Measurements from ENCODE around the gene BTBD1. TPM values are rescaled to one million over a fixed set of nuclear protein-coding genes. Genes with fewer than 3 reads are reported as not detected.
A peak's percentile ranks its signal among the peaks of the same experiment; 100 is the strongest.

The BTBD1 gene
- total RNA-seq: 61.7 and 62.7 TPM in 2 replicates

DNA sequence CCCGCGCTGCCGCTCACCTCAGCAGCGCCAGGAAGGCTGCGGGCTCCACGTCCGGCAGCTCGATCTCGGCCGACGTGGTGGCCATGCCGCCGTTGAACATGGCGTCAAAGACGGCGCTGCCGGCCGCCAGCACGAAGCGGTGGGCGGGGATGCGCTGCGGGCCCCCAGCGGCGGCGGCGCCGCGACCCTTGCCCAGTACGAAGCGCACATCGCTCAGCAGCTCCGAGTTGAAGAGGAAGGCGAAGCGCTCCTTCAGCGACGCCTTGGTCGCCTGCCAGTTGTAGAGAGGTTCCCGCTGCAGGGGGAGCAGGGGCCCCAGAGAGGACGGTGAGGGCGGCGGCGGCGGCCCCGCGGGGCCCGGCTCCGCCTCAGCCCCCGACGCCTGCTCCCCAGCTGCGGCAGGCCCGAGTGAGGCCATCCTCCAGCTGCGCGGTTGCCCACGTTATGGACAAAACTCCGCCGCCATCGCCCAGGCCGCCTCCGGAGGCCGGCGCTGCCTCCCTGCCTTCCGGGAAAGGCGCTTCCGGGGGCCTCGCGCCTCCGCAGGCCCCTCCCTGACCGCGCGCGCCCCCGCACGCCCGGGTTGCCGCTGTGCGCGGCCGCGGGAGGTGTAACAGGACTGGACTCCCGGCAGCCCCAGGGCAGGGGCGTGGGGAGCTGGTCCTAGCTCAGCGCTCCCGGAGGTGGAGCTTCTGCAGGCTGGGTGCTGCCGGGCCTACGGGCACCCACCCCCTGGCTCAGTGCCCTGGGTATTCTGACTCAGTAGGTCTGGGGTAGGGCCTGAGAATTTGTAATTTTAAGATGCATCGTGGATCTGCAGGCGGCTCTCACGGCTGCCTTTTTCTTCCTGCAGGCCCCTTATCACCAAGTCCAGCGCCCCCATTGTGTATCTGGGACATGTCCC is at the start of gene BTBD1:
Gene BTBD1, minus strand, starts transcription at position 519 of the 904 bp plus-strand sequence. Its CDS starts 101 bp downstream, at position 418.
- peaks cover 14% of the 10 kb centered on the region for H3K36me3 Mint-ChIP-seq (ENCODE audit: low read depth)
- peaks cover 24% of the 10 kb centered on the region for H3K4me1 Mint-ChIP-seq
- peak within 1 kb of the TSS; percentile 87 for H3K27ac Mint-ChIP-seq
- H3K9me3 Mint-ChIP-seq: peaks cover 7% of the 10 kb centered on the region
- intact Hi-C loops (cut with micrococcal nuclease): loop anchor here (1.0 to 5.0 kb wide), 6 partner anchors 40 to 530 kb away; partner anchors contain the start of genes C15orf40 and TM6SF1
- peak; percentile 96 for DNase-seq
- H3K27me3 Mint-ChIP-seq: peaks cover 1% of the 10 kb centered on the region
- H3K4me3 Mint-ChIP-seq: peak within 1 kb of the TSS; percentile 54

GRCh38 chr15:83115831-83116565 is 48.9 kb upstream of the BTBD1 start:
- intact Hi-C loops (cut with micrococcal nuclease): no loop called here
- H3K27me3 Mint-ChIP-seq: no peaks in the 10 kb centered on the region
- H3K9me3 Mint-ChIP-seq: peaks cover 5% of the 10 kb centered on the region
- H3K36me3 Mint-ChIP-seq (ENCODE audit: low read depth): peaks cover 22% of the 10 kb centered on the region
- H3K4me3 Mint-ChIP-seq: no peak overlapping the region
- peaks cover 9% of the 10 kb centered on the region for H3K4me1 Mint-ChIP-seq
- no peak overlapping the region for H3K27ac Mint-ChIP-seq
- DNase-seq: no peak

- peaks cover 10% of the 10 kb centered on the region for H3K4me1 Mint-ChIP-seq
- H3K36me3 Mint-ChIP-seq (ENCODE audit: low read depth): peaks cover 21% of the 10 kb centered on the region
- DNase-seq: no peak
- no peaks in the 10 kb centered on the region for H3K27me3 Mint-ChIP-seq
- H3K27ac Mint-ChIP-seq: no peak overlapping the region
- intact Hi-C loops (cut with micrococcal nuclease): no loop called here
- peaks cover 5% of the 10 kb centered on the region for H3K9me3 Mint-ChIP-seq
- no peak overlapping the region for H3K4me3 Mint-ChIP-seq
Measured at GRCh38 chr15:83115410-83115809, 48.4 kb upstream of the BTBD1 start.

- no peak for DNase-seq
- Mint-ChIP-seq H3K27ac (no peak overlapping the region), H3K9me3 (peaks cover 5% of the 10 kb centered on the region), H3K4me3 (no peak overlapping the region), H3K36me3 (ENCODE audit: low read depth) (peaks cover 21% of the 10 kb centered on the region), H3K4me1 (peaks cover 14% of the 10 kb centered on the region), H3K27me3 (no peaks in the 10 kb centered on the region)
- intact Hi-C loops (cut with micrococcal nuclease): no loop called here
Measured at GRCh38 chr15:83114856-83115255, 47.8 kb upstream of the BTBD1 start.

DNA sequence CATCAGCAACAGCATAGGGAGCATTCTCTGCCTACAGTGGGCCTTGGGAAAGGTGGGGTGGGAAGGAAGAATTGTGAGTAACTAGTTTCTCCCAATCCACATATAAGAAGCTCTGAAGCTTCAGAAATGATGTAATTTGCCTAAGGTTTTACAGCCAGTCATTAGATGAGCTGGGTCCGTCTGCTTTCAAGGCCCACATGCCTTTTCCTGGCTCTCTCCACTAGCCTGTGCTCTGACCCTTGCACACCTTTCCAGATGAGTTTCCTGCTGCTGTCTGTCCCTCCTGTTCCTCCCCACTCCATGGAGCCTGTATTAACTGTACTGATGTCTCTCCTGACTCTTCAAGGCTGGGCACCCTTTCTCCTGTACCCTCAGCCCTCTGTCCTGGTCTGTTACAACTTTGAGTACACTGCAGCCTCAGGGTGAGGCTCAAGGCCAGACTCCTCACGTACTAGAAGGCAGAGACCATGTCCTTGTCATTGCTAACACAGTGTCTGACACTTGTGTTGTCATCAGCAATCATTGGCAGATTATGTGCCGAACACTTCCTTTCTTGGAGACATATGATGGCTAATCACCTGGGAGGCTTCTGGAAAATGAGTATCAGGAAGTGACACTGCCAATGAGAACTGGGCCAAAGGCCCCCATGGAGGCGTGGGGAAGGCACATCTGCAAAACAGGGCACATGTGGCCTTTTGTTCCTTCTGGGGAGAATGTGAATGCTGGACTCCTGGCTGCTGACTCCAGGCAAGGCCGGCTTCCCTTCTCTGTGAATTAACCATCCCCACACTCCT is 47.0 kb upstream of the BTBD1 start:
- no peaks in the 10 kb centered on the region for H3K27me3 Mint-ChIP-seq
- DNase-seq: no peak
- H3K9me3 Mint-ChIP-seq: peaks cover 5% of the 10 kb centered on the region
- H3K27ac Mint-ChIP-seq: no peak overlapping the region
- H3K4me3 Mint-ChIP-seq: no peak overlapping the region
- intact Hi-C loops (cut with micrococcal nuclease): no loop called here
- peaks cover 21% of the 10 kb centered on the region for H3K4me1 Mint-ChIP-seq
- H3K36me3 Mint-ChIP-seq (ENCODE audit: low read depth): peaks cover 21% of the 10 kb centered on the region

- peaks cover 21% of the 10 kb centered on the region for H3K36me3 Mint-ChIP-seq (ENCODE audit: low read depth)
- H3K4me1 Mint-ChIP-seq: peaks cover 32% of the 10 kb centered on the region
- no peak overlapping the region for H3K4me3 Mint-ChIP-seq
- peaks cover 5% of the 10 kb centered on the region for H3K9me3 Mint-ChIP-seq
- intact Hi-C loops (cut with micrococcal nuclease): no loop called here
- peaks cover 2% of the 10 kb centered on the region for H3K27me3 Mint-ChIP-seq
- H3K27ac Mint-ChIP-seq: no peak overlapping the region
- DNase-seq: no peak
Measured at GRCh38 chr15:83112956-83113299, 45.9 kb upstream of the BTBD1 start.

- no peak overlapping the region for H3K4me3 Mint-ChIP-seq
- no peak overlapping the region for H3K27ac Mint-ChIP-seq
- intact Hi-C loops (cut with micrococcal nuclease): no loop called here
- H3K9me3 Mint-ChIP-seq: peaks cover 5% of the 10 kb centered on the region
- peaks cover 21% of the 10 kb centered on the region for H3K36me3 Mint-ChIP-seq (ENCODE audit: low read depth)
- no peak for DNase-seq
- peaks cover 32% of the 10 kb centered on the region for H3K4me1 Mint-ChIP-seq
- peaks cover 2% of the 10 kb centered on the region for H3K27me3 Mint-ChIP-seq
Measured at GRCh38 chr15:83112233-83112955, 45.3 kb upstream of the BTBD1 start.

GRCh38 chr15:83111149-83111548 is 44.1 kb upstream of the BTBD1 start:
- Mint-ChIP-seq H3K27me3 (peaks cover 7% of the 10 kb centered on the region), H3K4me3 (no peak overlapping the region), H3K27ac (no peak overlapping the region), H3K9me3 (peaks cover 5% of the 10 kb centered on the region), H3K4me1 (peaks cover 37% of the 10 kb centered on the region), H3K36me3 (ENCODE audit: low read depth) (peaks cover 22% of the 10 kb centered on the region)
- intact Hi-C loops (cut with micrococcal nuclease): no loop called here
- no peak for DNase-seq

GRCh38 chr15:83110381-83110780 is 43.3 kb upstream of the BTBD1 start:
- Mint-ChIP-seq H3K4me3 (no peak overlapping the region), H3K4me1 (peaks cover 40% of the 10 kb centered on the region), H3K27me3 (peaks cover 10% of the 10 kb centered on the region), H3K36me3 (ENCODE audit: low read depth) (peaks cover 18% of the 10 kb centered on the region), H3K27ac (no peak overlapping the region), H3K9me3 (peaks cover 5% of the 10 kb centered on the region)
- no peak for DNase-seq
- intact Hi-C loops (cut with micrococcal nuclease): no loop called here

- Mint-ChIP-seq H3K4me3 (peak overlapping the region; percentile 6), H3K36me3 (ENCODE audit: low read depth) (peaks cover 14% of the 10 kb centered on the region), H3K4me1 (peaks cover 40% of the 10 kb centered on the region), H3K9me3 (peaks cover 5% of the 10 kb centered on the region), H3K27me3 (peaks cover 15% of the 10 kb centered on the region), H3K27ac (no peak overlapping the region)
- intact Hi-C loops (cut with micrococcal nuclease): loop anchor here (2.0 to 5.0 kb wide), 3 partner anchors 42 to 97 kb away; partner anchors contain the start of genes BTBD1, C15orf40 and HDGFL3
- DNase-seq: no peak
Measured at GRCh38 chr15:83109532-83109931, 42.5 kb upstream of the BTBD1 start.

GRCh38 chr15:83108266-83109219 is 41.5 kb upstream of the BTBD1 start:
- intact Hi-C loops (cut with micrococcal nuclease): loop anchor here (2.0 to 5.0 kb wide), 3 partner anchors 41 to 98 kb away; partner anchors contain the start of genes BTBD1, C15orf40 and HDGFL3
- H3K27me3 Mint-ChIP-seq: peaks cover 23% of the 10 kb centered on the region

GRCh38 chr15:83107841-83108181 is 40.8 kb upstream of the BTBD1 start:
- H3K9me3 Mint-ChIP-seq: peaks cover 5% of the 10 kb centered on the region
- H3K4me1 Mint-ChIP-seq: peaks cover 40% of the 10 kb centered on the region
- DNase-seq: peak; percentile 64
- peak overlapping the region; percentile 89 for H3K4me3 Mint-ChIP-seq
- intact Hi-C loops (cut with micrococcal nuclease): loop anchor here (2.0 to 5.0 kb wide), 3 partner anchors 41 to 99 kb away; partner anchors contain the start of genes BTBD1, C15orf40 and HDGFL3
- peaks cover 8% of the 10 kb centered on the region for H3K36me3 Mint-ChIP-seq (ENCODE audit: low read depth)
- peaks cover 23% of the 10 kb centered on the region for H3K27me3 Mint-ChIP-seq
- peak overlapping the region; percentile 54 for H3K27ac Mint-ChIP-seq

More at GRCh38 chr15:83108266-83109219, 41.5 kb upstream of the BTBD1 start:
- peak overlapping the region; percentile 54 for H3K27ac Mint-ChIP-seq
- H3K4me3 Mint-ChIP-seq: peak overlapping the region; percentile 89
- peaks cover 10% of the 10 kb centered on the region for H3K36me3 Mint-ChIP-seq (ENCODE audit: low read depth)
- DNase-seq: peak; percentile 81
- H3K4me1 Mint-ChIP-seq: peaks cover 40% of the 10 kb centered on the region
- peaks cover 5% of the 10 kb centered on the region for H3K9me3 Mint-ChIP-seq
